ENCODE results near the gene SLC6A3.
"Not testable (repeated sequence)": the region's sequence is repeated elsewhere in the genome, so short reads cannot be mapped to it uniquely, and the experiment has no call there.

SLC6A3 gene

GRCh38 chr5:1439388-1440097 lies 5.7 kb downstream of the SLC6A3 start:
- no peak for DNase-seq

GRCh38 chr5:1438871-1439270 lies 6.4 kb downstream of the SLC6A3 start:
- DNase-seq = no peak

- no peak for DNase-seq
These were observed 7.2 kb downstream of the SLC6A3 start for GRCh38 chr5:1437876-1438559.

GRCh38 chr5:1437226-1437829 lies 7.9 kb downstream of the SLC6A3 start:
- no peak for DNase-seq

GRCh38 chr5:1436681-1437080 lies 8.6 kb downstream of the SLC6A3 start:
- DNase-seq = no peak

GRCh38 chr5:1436036-1436435 lies 9.2 kb downstream of the SLC6A3 start:
- no peak for DNase-seq

- DNase-seq = no peak
These were observed 9.9 kb downstream of the SLC6A3 start for GRCh38 chr5:1435369-1435768.

- no peak for DNase-seq
These were observed 12.9 kb downstream of the SLC6A3 start for GRCh38 chr5:1432296-1432695.

GRCh38 chr5:1431896-1432295 lies 13.3 kb downstream of the SLC6A3 start:
- no peak for DNase-seq

GRCh38 chr5:1431021-1431811 lies 14.0 kb downstream of the SLC6A3 start:
- DNase-seq = no peak

GRCh38 chr5:1430121-1430795 lies 15.0 kb downstream of the SLC6A3 start:
- no peak for DNase-seq

- no peak for DNase-seq
These were observed 15.7 kb downstream of the SLC6A3 start for GRCh38 chr5:1429496-1429895.

GRCh38 chr5:1429066-1429465 lies 16.2 kb downstream of the SLC6A3 start:
- DNase-seq = no peak

GRCh38 chr5:1428107-1428506 lies 17.1 kb downstream of the SLC6A3 start:
- no peak for DNase-seq

- DNase-seq = no peak
These were observed 20.5 kb downstream of the SLC6A3 start for GRCh38 chr5:1424716-1425115.

- DNase-seq = no peak
These were observed 21.2 kb downstream of the SLC6A3 start for GRCh38 chr5:1423901-1424603.

GRCh38 chr5:1422522-1422921 lies 22.7 kb downstream of the SLC6A3 start:
- not testable (repeated sequence) for DNase-seq

- DNase-seq = no peak
These were observed 23.5 kb downstream of the SLC6A3 start for GRCh38 chr5:1421521-1422341.

- DNase-seq = no peak
These were observed 24.7 kb downstream of the SLC6A3 start for GRCh38 chr5:1420211-1421195.

Data from CD4-positive, alpha-beta T cell treated with Interferon gamma for 1 hour (primary cell).